ENCODE data around the gene KCNQ5.

- TF ChIP-seq EZH2phosphoT487 (IDR thresholded peaks at IDR 0.05): no peak
- TF ChIP-seq, protein P1, sequence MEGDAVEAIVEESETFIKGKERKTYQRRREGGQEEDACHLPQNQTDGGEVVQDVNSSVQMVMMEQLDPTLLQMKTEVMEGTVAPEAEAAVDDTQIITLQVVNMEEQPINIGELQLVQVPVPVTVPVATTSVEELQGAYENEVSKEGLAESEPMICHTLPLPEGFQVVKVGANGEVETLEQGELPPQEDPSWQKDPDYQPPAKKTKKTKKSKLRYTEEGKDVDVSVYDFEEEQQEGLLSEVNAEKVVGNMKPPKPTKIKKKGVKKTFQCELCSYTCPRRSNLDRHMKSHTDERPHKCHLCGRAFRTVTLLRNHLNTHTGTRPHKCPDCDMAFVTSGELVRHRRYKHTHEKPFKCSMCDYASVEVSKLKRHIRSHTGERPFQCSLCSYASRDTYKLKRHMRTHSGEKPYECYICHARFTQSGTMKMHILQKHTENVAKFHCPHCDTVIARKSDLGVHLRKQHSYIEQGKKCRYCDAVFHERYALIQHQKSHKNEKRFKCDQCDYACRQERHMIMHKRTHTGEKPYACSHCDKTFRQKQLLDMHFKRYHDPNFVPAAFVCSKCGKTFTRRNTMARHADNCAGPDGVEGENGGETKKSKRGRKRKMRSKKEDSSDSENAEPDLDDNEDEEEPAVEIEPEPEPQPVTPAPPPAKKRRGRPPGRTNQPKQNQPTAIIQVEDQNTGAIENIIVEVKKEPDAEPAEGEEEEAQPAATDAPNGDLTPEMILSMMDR (IDR thresholded peaks at IDR 0.05): no peak
- no peak for TF ChIP-seq EZH2 (IDR thresholded peaks at IDR 0.05)
Observed at GRCh38 chr6:72826744-72827438, 205.0 kb downstream of the KCNQ5 start.
